GM12878 (cell line): ENCODE data around the gene CBLB. TPM values are rescaled to one million over a fixed set of nuclear protein-coding genes. Genes with fewer than 3 reads are reported as not detected.

Experiments
- ATAC-seq: fragments of 200-7000 bp; cut with Tn5 transposase; 3 replicates; pipeline ENCODE4 v1.9.1; 2020; ENCODE audit warnings: mild to moderate bottlenecking, moderate library complexity
- BruUV-seq: library from RNA; stranded (reverse); fragments of 400-500 nt; replicated peaks from 2 replicates; lab custom pipeline; 2021; lab: Mats Ljungman, UMichigan
- CTCF ChIA-PET: fragments of 300-600 bp; sonication (Branson Sonifier 250); formaldehyde crosslinking; extraction: SDS; loops from one replicate; lab custom pipeline; 2021; ENCODE audit warnings: inconsistent platforms; lab: Yijun Ruan, JAX
- POLR2A ChIA-PET: fragments of 350-600 bp; formaldehyde crosslinking; extraction: SDS; loops from one replicate; lab custom pipeline; 2021; ENCODE audit warnings: inconsistent platforms; lab: Charles Lee
- RAD21 ChIA-PET: fragments of 300-600 bp; sonication (Branson Sonifier 250); formaldehyde crosslinking; loops from one replicate; lab custom pipeline; 2023; ENCODE audit warnings: antibody characterized with exemption; ENCODE audit not compliant: unreplicated experiment; lab: Charles Lee
- SMC1A ChIA-PET: fragments of 300-600 bp; sonication (Branson Sonifier 250); formaldehyde crosslinking; loops from one replicate; lab custom pipeline; 2023; ENCODE audit not compliant: unreplicated experiment, uncharacterized antibody; lab: Charles Lee
- DNase-seq: peaks from one replicate; pipeline ENCODE4 v3.0.0-alpha.2; 2011; ENCODE audit warnings: low read depth, low spot score
- FAIRE-seq: peaks from 3 replicates; lab custom pipeline; 2011; peaks lifted over from hg19 to GRCh38; lab: Jason Lieb, UNC
- H2AFZ ChIP-seq: 2 replicates; pipeline ENCODE4 v1.6.0; 2011; ENCODE audit warnings: low read depth, low read length, control low read depth; ENCODE audit not compliant: control insufficient read depth
- H3K27ac ChIP-seq: 2 replicates; pipeline ENCODE4 v1.5.1; 2011; ENCODE audit warnings: control low read depth; ENCODE audit not compliant: control insufficient read depth, insufficient read depth
- H3K27me3 ChIP-seq, 2 experiments: replicated peaks in 1 of 2; 2 replicates each; pipeline versions ENCODE4 v1.6.0 to v1.6.1; 2011; ENCODE audit warnings: low read length in 1 of 2; ENCODE audit not compliant: control insufficient read depth in 2 of 2, insufficient read depth in 2 of 2
- H3K36me3 ChIP-seq, 2 experiments: 2 replicates each; pipeline ENCODE4 v1.5.1; 2011; ENCODE audit warnings: low read length in 1 of 2; ENCODE audit not compliant: control insufficient read depth in 2 of 2, insufficient read depth in 2 of 2
- H3K4me1 ChIP-seq: 2 replicates; pipeline ENCODE4 v1.6.1; 2011; ENCODE audit warnings: mild to moderate bottlenecking, low read length, moderate library complexity, mixed read lengths; ENCODE audit not compliant: control insufficient read depth, insufficient read depth
- H3K4me2 ChIP-seq: 2 replicates; pipeline ENCODE4 v1.6.0; 2011; ENCODE audit warnings: control low read depth; ENCODE audit not compliant: control insufficient read depth, insufficient read depth
- H3K4me3 ChIP-seq: fragments of 200-600 bp; sonication (generic); 2 replicates; pipeline ENCODE4 v1.5.1; 2016
- H3K79me2 ChIP-seq: 2 replicates; pipeline ENCODE4 v1.6.0; 2011; ENCODE audit warnings: low read length; ENCODE audit not compliant: control insufficient read depth, insufficient read depth
- H3K9ac ChIP-seq: 2 replicates; pipeline ENCODE4 v1.8.0; 2011; ENCODE audit warnings: low read length, control low read depth, mixed read lengths; ENCODE audit not compliant: control insufficient read depth, insufficient read depth
- H3K9me3 ChIP-seq: replicated peaks from 3 replicates; pipeline ENCODE4 v1.5.1; 2011; ENCODE audit warnings: mild to moderate bottlenecking, low read length; ENCODE audit not compliant: control insufficient read depth, insufficient read depth
- H4K20me1 ChIP-seq: 2 replicates; pipeline ENCODE4 v1.6.0; 2011; ENCODE audit not compliant: control insufficient read depth, insufficient read depth
- ETV6 ChIP-seq, 2 experiments: fragments of 450-650 bp in 1 of 2; IDR thresholded peaks in 1 of 2; conservative IDR thresholded peaks in 1 of 2; 2 replicates each; pipeline ENCODE4 v1.6.1; 2014; ENCODE audit warnings: antibody characterized with exemption in 1 of 2, borderline replicate concordance in 1 of 2, low read depth in 1 of 2, mild to moderate bottlenecking in 1 of 2, moderate library complexity in 1 of 2
- IRF4 ChIP-seq: IDR thresholded peaks from 2 replicates; pipeline ENCODE4 v1.6.1; 2011; ENCODE audit warnings: low read depth, low read length
- MTA3 ChIP-seq: IDR thresholded peaks from 2 replicates; pipeline ENCODE4 v1.6.1; 2012; ENCODE audit warnings: low read length, inconsistent platforms, borderline replicate concordance
- NKRF ChIP-seq: fragments of 450-650 bp; conservative IDR thresholded peaks from 2 replicates; pipeline ENCODE4 v1.6.1; 2017; ENCODE audit warnings: mild to moderate bottlenecking, moderate library complexity
- POLR2A ChIP-seq: IDR thresholded peaks from 2 replicates; pipeline ENCODE4 v1.6.1; 2011; ENCODE audit warnings: low read depth, mild to moderate bottlenecking, low read length
- POLR2AphosphoS2 ChIP-seq: IDR thresholded peaks from 2 replicates; pipeline ENCODE4 v1.6.1; 2011; ENCODE audit warnings: low read depth, mild to moderate bottlenecking, low read length, improper control_type of control experiment, moderate library complexity
- RELA ChIP-seq: fragments of 450-650 bp; IDR thresholded peaks from 2 replicates; pipeline ENCODE4 v1.8.0; 2014; ENCODE audit warnings: borderline replicate concordance; ENCODE audit not compliant: partially characterized antibody
- SP1 ChIP-seq: IDR thresholded peaks from one replicate; pipeline ENCODE4 v1.6.1; 2011; ENCODE audit warnings: low read depth, low read length
- SREBF1 ChIP-seq: IDR thresholded peaks from 2 replicates; pipeline ENCODE4 v1.6.1; 2012; ENCODE audit warnings: mild to moderate bottlenecking, low read length
- TARDBP ChIP-seq: IDR thresholded peaks from 2 replicates; pipeline ENCODE4 v1.6.1; 2016; ENCODE audit warnings: borderline replicate concordance
- TCF7 ChIP-seq: IDR thresholded peaks from 2 replicates; pipeline ENCODE4 v1.6.1; 2014; ENCODE audit warnings: antibody characterized with exemption, borderline replicate concordance
- in situ Hi-C: fragments of 300-500 bp; cut with MboI; formaldehyde crosslinking; loops from 9 replicates; pipeline ENCODE4 v1.14.3; 2018; ENCODE audit warnings: mixed read lengths
- intact Hi-C: fragments of 100-400 bp; cut with micrococcal nuclease; formaldehyde crosslinking; loops from one replicate; pipeline ENCODE4 v1.14.2; 2022; ENCODE audit not compliant: unreplicated experiment
- polyA plus RNA-seq, 11 experiments: library from polyadenylated mRNA; depleted of rRNA in 4 of 11; unstranded in 6 of 11; stranded (reverse) in 5 of 11; fragments of >200 nt; fragmentation: Nextera tagmentation in 4 of 11; fragmentation: Illumina TruSeq in 1 of 11; extraction: Ambion mirVana in 4 of 11; extraction: Trizol in 1 of 11; gene quantifications; 1 replicate in 1 of 11; 2 replicates in 10 of 11; pipeline versions ENCODE4 v1.2.1 to v1.2.3, GENCODE V29; 2011 to 2016; ENCODE audit warnings: inconsistent platforms in 2 of 11, missing spikeins in 2 of 11, low read depth in 1 of 11
- total RNA-seq, 4 experiments: library from RNA; depleted of rRNA in 3 of 4; stranded (reverse); fragments of >200 nt in 3 of 4; fragmentation: Illumina TruSeq in 1 of 4; extraction: Trizol in 1 of 4; gene quantifications; 2 replicates each; pipeline versions ENCODE4 v1.2.1 to v1.2.3, GENCODE V29; 2013 to 2021

The CBLB gene
- total and polyA plus RNA-seq, 10 of the 15 experiments (the other 5 are each of a cell fraction or from before 2014, with no cell fraction given): 17.2 to 107 (median 41.9) TPM

DNA sequence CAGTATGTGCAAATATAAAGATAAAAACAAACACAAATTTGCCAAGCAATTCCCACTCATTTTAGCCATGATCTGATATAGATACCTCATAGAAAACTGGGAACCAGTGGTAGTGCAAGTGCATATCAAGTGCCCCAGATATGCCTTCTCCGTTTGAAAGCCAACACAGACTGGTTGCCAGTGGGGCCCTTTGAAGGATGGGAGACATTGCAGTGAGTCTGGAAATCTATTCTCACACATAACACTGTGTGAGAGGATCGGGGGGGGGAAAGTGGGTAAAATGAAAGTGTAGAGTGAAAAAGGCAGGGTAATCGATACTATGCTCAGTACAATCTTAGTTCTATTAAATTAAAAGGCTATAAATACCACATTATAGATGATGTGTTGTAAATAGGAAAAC is 83.0 kb downstream of the CBLB start (continued):
- TF ChIP-seq NKRF (no peak), MTA3 (no peak), RELA (no peak), TCF7 (no peak)

DNA sequence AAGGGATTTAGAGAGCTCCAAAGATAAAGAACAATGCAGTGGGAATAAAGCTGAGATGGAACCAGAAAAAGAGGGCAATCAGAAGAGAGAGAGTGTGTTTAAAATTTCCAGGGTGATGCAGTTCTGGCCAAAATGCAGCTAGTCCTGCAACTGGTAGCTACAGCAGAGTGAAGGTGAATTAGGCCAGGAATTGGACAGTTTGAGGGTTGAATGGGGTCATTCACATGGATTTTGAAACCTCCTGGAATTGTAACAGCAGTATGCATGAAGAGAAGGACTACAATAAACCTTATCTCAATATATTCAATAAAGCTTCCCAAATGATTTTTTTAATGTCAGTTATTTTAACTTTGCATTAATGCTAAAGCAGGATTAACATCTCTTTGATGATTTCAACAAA is 85.2 kb downstream of the CBLB start:
- H2AFZ ChIP-seq: no peak overlapping the region
- BruUV-seq: no TSS peak
- ChIA-PET CTCF (interaction anchor here (0.7 kb wide), 1 partner anchor 18 kb away, joined by 3 read pairs; no protein-coding TSS in a partner anchor), POLR2A (interaction anchor here (1.7 kb wide), 1 partner anchor 14 kb away, joined by 5 read pairs; no protein-coding TSS in a partner anchor), RAD21 (no interaction called here), SMC1A (interaction anchor here (0.7 to 1.3 kb wide), 4 partner anchors 14 to 52 kb away, joined by 3 to 5 read pairs (median 4); no protein-coding TSS in a partner anchor)
- no peaks in the 10 kb centered on the region for H3K4me1 ChIP-seq
- no peaks in the 10 kb centered on the region for H3K27me3 ChIP-seq
- H3K27ac ChIP-seq: no peak overlapping the region
- H3K9me3 ChIP-seq: peaks cover 2% of the 10 kb centered on the region; the same call in 2 of the 3 replicates
- H3K4me2 ChIP-seq: no peak overlapping the region
- intact Hi-C loops: no loop called here
- H3K79me2 ChIP-seq: peaks cover 8% of the 10 kb centered on the region
- no peak overlapping the region for H3K9ac ChIP-seq
- in situ Hi-C loops: no loop called here
- FAIRE-seq: no peak
- H4K20me1 ChIP-seq: no peaks in the 10 kb centered on the region
- DNase-seq: no peak
- TF ChIP-seq POLR2A (no peak), POLR2AphosphoS2 (no peak), IRF4 (no peak), SP1 (no peak), SREBF1 (no peak), TARDBP (no peak), ETV6 (conservative IDR thresholded peaks at IDR 0.05 in 1 of 2, IDR thresholded peaks at IDR 0.05 in 1 of 2; ENCODE audit: borderline replicate concordance in 1 of 2, low read depth in 1 of 2) (no peak)
- ATAC-seq: no peak
- no peaks in the 10 kb centered on the region; a peak in 1 of 4 replicates for H3K36me3 ChIP-seq
- H3K4me3 ChIP-seq: no peak overlapping the region
